CD14-positive monocyte (primary cell): ENCODE data around the gene HLA-DMB. TPM values are rescaled to one million over a fixed set of nuclear protein-coding genes. Genes with fewer than 3 reads are reported as not detected.

Experiments used
- DNase-seq, 3 donors: peaks; one replicate each; pipeline ENCODE4 v3.0.0-alpha.2; 2011 to 2022
- H2AFZ ChIP-seq: 2 replicates; pipeline ENCODE4 v1.6.0; 2012; ENCODE audit warnings: mild to moderate bottlenecking, low read depth, low read length, inconsistent platforms; ENCODE audit not compliant: insufficient read depth, poor library complexity, severe bottlenecking
- H3K27ac ChIP-seq, 2 donors: 1 replicate in 1 of 2; 2 replicates in 1 of 2; pipeline ENCODE4 v1.5.1; 2012 to 2013; ENCODE audit warnings: low read length in 2 of 2, control low read depth in 1 of 2, inconsistent platforms in 1 of 2, low read depth in 1 of 2, mild to moderate bottlenecking in 1 of 2
- H3K27me3 ChIP-seq, 2 donors: one replicate each; pipeline versions ENCODE4 v1.6.0 to v1.6.1; 2011 to 2013; ENCODE audit warnings: low read length in 2 of 2; ENCODE audit not compliant: control insufficient read depth in 2 of 2, insufficient read depth in 2 of 2
- H3K36me3 ChIP-seq, 2 donors: replicated peaks in 1 of 2; 1 replicate in 1 of 2; 2 replicates in 1 of 2; pipeline versions ENCODE4 v1.5.1 to v1.6.1; 2012 to 2013; ENCODE audit warnings: low read length in 2 of 2, control low read depth in 1 of 2, inconsistent platforms in 1 of 2, mild to moderate bottlenecking in 1 of 2; ENCODE audit not compliant: insufficient read depth in 2 of 2, control insufficient read depth in 1 of 2
- H3K4me1 ChIP-seq, 2 donors: 1 replicate in 1 of 2; 2 replicates in 1 of 2; pipeline versions ENCODE4 v1.5.1 to v1.6.1; 2012 to 2013; ENCODE audit warnings: low read length in 2 of 2, control low read depth in 1 of 2, inconsistent platforms in 1 of 2, mild to moderate bottlenecking in 1 of 2, moderate library complexity in 1 of 2; ENCODE audit not compliant: insufficient read depth in 2 of 2, control insufficient read depth in 1 of 2
- H3K4me2 ChIP-seq: replicated peaks from 2 replicates; pipeline ENCODE3; 2012; ENCODE audit warnings: low read length, moderate library complexity, mild to moderate bottlenecking; ENCODE audit not compliant: poor library complexity, severe bottlenecking; ENCODE audit errors: extremely low read depth
- H3K4me3 ChIP-seq, 3 experiments: fragments of 200-600 bp in 1 of 3; sonication (generic) in 1 of 3; replicated peaks in 1 of 3; 1 replicate in 2 of 3; 2 replicates in 1 of 3; pipeline ENCODE4 v1.5.1; 2011 to 2013; ENCODE audit warnings: low read length in 3 of 3, mild to moderate bottlenecking in 3 of 3, control low read depth in 2 of 3, low read depth in 2 of 3, inconsistent platforms in 1 of 3, moderate library complexity in 1 of 3
- H3K79me2 ChIP-seq: 2 replicates; pipeline ENCODE4 v1.6.0; 2012; ENCODE audit warnings: mild to moderate bottlenecking, control low read depth, inconsistent platforms, low read length, moderate library complexity; ENCODE audit not compliant: insufficient read depth
- H3K9ac ChIP-seq: 2 replicates; pipeline ENCODE4 v1.6.0; 2017; ENCODE audit warnings: low read length, mild to moderate bottlenecking; ENCODE audit not compliant: insufficient read depth, poor library complexity, severe bottlenecking
- H3K9me3 ChIP-seq, 2 donors: replicated peaks in 1 of 2; 1 replicate in 1 of 2; 2 replicates in 1 of 2; pipeline versions ENCODE4 v1.5.1 to v1.6.1; 2012 to 2013; ENCODE audit warnings: low read length in 2 of 2, control low read depth in 1 of 2; ENCODE audit not compliant: control insufficient read depth in 1 of 2, insufficient read depth in 1 of 2
- H4K20me1 ChIP-seq: 2 replicates; pipeline ENCODE4 v1.6.0; 2012; ENCODE audit warnings: mild to moderate bottlenecking, low read length, control low read depth, moderate library complexity; ENCODE audit not compliant: insufficient read depth
- H3K27ac Mint-ChIP-seq, 7 donors: one replicate each; pipeline ENCODE4 v1.8.0; 2020; ENCODE audit warnings: mild to moderate bottlenecking in 7 of 7, mixed read lengths in 7 of 7, moderate library complexity in 6 of 7, inconsistent platforms in 2 of 7
- H3K27me3 Mint-ChIP-seq, 3 donors: one replicate each; pipeline ENCODE4 v1.8.0; 2021 to 2022; ENCODE audit warnings: low read depth in 3 of 3, mild to moderate bottlenecking in 3 of 3, mixed read lengths in 3 of 3, moderate library complexity in 3 of 3, inconsistent platforms in 1 of 3
- H3K36me3 Mint-ChIP-seq, 2 donors: one replicate each; pipeline ENCODE4 v1.8.0; 2020; ENCODE audit warnings: mixed read lengths in 2 of 2, inconsistent platforms in 1 of 2, mild to moderate bottlenecking in 1 of 2
- H3K4me1 Mint-ChIP-seq: one replicate; pipeline ENCODE4 v1.8.0; 2020; ENCODE audit warnings: mild to moderate bottlenecking, mixed read lengths
- H3K4me3 Mint-ChIP-seq, 2 donors: one replicate each; pipeline ENCODE4 v1.8.0; 2020; ENCODE audit warnings: mild to moderate bottlenecking in 2 of 2, mixed read lengths in 2 of 2, moderate library complexity in 1 of 2
- H3K9me3 Mint-ChIP-seq, 7 donors: one replicate each; pipeline ENCODE4 v1.8.0; 2020 to 2022; ENCODE audit warnings: mixed read lengths in 7 of 7, mild to moderate bottlenecking in 6 of 7, moderate library complexity in 6 of 7, inconsistent platforms in 2 of 7
- WGBS: methylation state at CpG from one replicate; pipeline ENCODE4 v1.1.5; 2013; ENCODE audit warnings: missing lambda C conversion rate; ENCODE audit not compliant: insufficient coverage; 5-methylcytosine and 5-hydroxymethylcytosine counted together
- intact Hi-C, 2 donors: fragments of 100-400 bp; cut with micrococcal nuclease; formaldehyde crosslinking; loops; one replicate each; pipeline versions ENCODE4 v1.15.0 to v1.15.1; 2023
- polyA plus RNA-seq, 3 donors: library from polyadenylated mRNA; depleted of rRNA in 1 of 3; unstranded in 2 of 3; stranded (reverse) in 1 of 3; fragments of 300-500 nt in 2 of 3; fragments of >200 nt in 1 of 3; fragmentation: Illumina TruSeq in 2 of 3; gene quantifications; 1 replicate in 2 of 3; 2 replicates in 1 of 3; pipeline ENCODE4 v1.2.3, GENCODE V29; 2012 to 2021
- TF ChIP-seq, protein P1 (sequence below): fragments of 200-600 bp; IDR thresholded peaks from one replicate; pipeline ENCODE4 v1.8.0; 2022; ENCODE audit warnings: antibody characterized with exemption, mild to moderate bottlenecking

HLA-DMB gene
- polyA plus RNA-seq, 3 donors, result 510 to 924 (median 726) TPM

DNA sequence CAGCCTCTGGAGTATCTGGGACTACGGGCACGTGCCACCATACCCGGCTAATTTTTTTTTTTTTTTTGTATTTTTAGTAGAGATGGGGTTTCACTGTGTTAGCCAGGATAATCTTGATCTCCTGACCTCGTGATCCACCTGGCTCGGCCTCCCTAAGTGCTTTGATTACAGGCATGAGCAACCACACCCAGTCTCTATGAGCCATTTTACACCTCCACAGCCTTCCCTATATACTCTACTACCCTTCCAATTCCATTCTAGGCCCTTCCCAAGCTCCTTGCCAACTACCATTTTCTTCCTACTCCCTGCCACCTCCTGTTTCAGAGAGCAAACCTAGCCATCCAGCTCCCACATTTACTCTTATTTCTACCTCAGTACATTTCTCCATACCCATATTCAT, 19.7 kb upstream of the HLA-DMB start:
- Histone ChIP-seq H3K4me1 (peaks cover 18 to 36% of the 10 kb centered on the region in 2 donors), H2AFZ (no peak overlapping the region), H3K27me3 (no peaks in the 10 kb centered on the region), H3K4me3 (no peak overlapping the region), H3K9ac (no peak overlapping the region), H3K36me3 (no peaks in the 10 kb centered on the region), H3K27ac (no peak overlapping the region), H3K9me3 (no peaks in the 10 kb centered on the region), H3K4me2 (no peak overlapping the region), H3K79me2 (peaks cover 93% of the 10 kb centered on the region), H4K20me1 (peaks cover 8% of the 10 kb centered on the region)
- no CpG with 5 or more reads among the region's 5 CpGs for WGBS
- intact Hi-C loops, result no loop called here
- Mint-ChIP-seq H3K4me3 (no peak overlapping the region), H3K27ac (no peak overlapping the region), H3K36me3 (peaks cover 5 to 13% of the 10 kb centered on the region in 2 donors), H3K9me3 (no peaks in the 10 kb centered on the region), H3K27me3 (no peaks in the 10 kb centered on the region), H3K4me1 (peaks cover 33% of the 10 kb centered on the region)
- DNase-seq, result no peak
- TF ChIP-seq, protein P1, sequence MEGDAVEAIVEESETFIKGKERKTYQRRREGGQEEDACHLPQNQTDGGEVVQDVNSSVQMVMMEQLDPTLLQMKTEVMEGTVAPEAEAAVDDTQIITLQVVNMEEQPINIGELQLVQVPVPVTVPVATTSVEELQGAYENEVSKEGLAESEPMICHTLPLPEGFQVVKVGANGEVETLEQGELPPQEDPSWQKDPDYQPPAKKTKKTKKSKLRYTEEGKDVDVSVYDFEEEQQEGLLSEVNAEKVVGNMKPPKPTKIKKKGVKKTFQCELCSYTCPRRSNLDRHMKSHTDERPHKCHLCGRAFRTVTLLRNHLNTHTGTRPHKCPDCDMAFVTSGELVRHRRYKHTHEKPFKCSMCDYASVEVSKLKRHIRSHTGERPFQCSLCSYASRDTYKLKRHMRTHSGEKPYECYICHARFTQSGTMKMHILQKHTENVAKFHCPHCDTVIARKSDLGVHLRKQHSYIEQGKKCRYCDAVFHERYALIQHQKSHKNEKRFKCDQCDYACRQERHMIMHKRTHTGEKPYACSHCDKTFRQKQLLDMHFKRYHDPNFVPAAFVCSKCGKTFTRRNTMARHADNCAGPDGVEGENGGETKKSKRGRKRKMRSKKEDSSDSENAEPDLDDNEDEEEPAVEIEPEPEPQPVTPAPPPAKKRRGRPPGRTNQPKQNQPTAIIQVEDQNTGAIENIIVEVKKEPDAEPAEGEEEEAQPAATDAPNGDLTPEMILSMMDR, result no peak

DNA sequence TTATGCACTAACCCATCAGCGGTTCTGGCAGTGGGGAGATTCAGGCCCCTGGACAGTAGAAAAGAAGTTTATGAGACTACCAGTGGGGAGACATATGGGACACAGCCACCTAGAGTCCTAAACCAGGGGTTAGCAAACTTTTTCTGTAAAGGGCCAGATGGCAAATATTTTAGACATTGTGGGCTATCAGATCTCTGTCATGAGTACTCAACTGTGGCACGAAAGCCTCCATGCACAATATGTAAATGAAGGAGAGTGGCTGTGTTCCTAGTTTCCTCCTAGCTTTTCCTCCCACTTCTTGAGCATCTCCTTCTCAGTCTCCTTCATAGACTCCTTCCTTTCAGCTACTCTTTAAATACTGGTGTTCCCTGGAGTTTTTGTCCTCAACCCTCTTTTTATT, 15.3 kb upstream of the HLA-DMB start:
- H3K9me3 Mint-ChIP-seq, result no peaks in the 10 kb centered on the region
- peaks cover 73% of the 10 kb centered on the region for H3K79me2 ChIP-seq
- no peak overlapping the region for H3K27ac Mint-ChIP-seq
- peaks cover 32 to 33% of the 10 kb centered on the region in 2 donors for H3K4me1 ChIP-seq
- peaks cover 5 to 9% of the 10 kb centered on the region in 2 donors for H3K36me3 Mint-ChIP-seq
- no peak overlapping the region for H2AFZ ChIP-seq
- no peaks in the 10 kb centered on the region for H3K27me3 Mint-ChIP-seq
- no peaks in the 10 kb centered on the region for H4K20me1 ChIP-seq
- TF ChIP-seq, protein P1, result no peak
- H3K4me1 Mint-ChIP-seq, result peaks cover 39% of the 10 kb centered on the region
- no CpG with 5 or more reads among the region's 2 CpGs for WGBS
- no peaks in the 10 kb centered on the region for H3K27me3 ChIP-seq
- no peak overlapping the region for H3K9ac ChIP-seq
- DNase-seq, result no peak
- intact Hi-C loops, result no loop called here
- no peak overlapping the region for H3K27ac ChIP-seq
- no peaks in the 10 kb centered on the region for H3K36me3 ChIP-seq
- no peak overlapping the region for H3K4me3 Mint-ChIP-seq
- H3K4me3 ChIP-seq, result no peak overlapping the region
- H3K4me2 ChIP-seq, result no peak overlapping the region
- no peaks in the 10 kb centered on the region for H3K9me3 ChIP-seq
